DOHH2 (cell line): ENCODE measurements around the gene TMEM123.

ENCODE experiments used
- H3F3A ChIP-seq: fragments of 200-600 bp; sonication (generic), shearing (Covaris generic); 2 replicates; pipeline ENCODE4 v1.6.0; 2016; ENCODE audit warnings: antibody characterized with exemption, mild to moderate bottlenecking; ENCODE audit not compliant: control insufficient read depth, insufficient read depth
- H3K27ac ChIP-seq: fragments of 200-600 bp; sonication (generic); 2 replicates; pipeline ENCODE4 v1.5.1; 2014; ENCODE audit warnings: low read depth, mild to moderate bottlenecking, low read length, moderate library complexity
- H3K27me3 ChIP-seq: fragments of 200-600 bp; sonication (generic); 2 replicates; pipeline ENCODE4 v1.6.1; 2014; ENCODE audit warnings: mild to moderate bottlenecking, low read length, mixed read lengths; ENCODE audit not compliant: control insufficient read depth
- H3K36me3 ChIP-seq: fragments of 200-600 bp; sonication (generic); 2 replicates; pipeline ENCODE4 v1.6.1; 2014; ENCODE audit warnings: mild to moderate bottlenecking, low read length, moderate library complexity, mixed read lengths; ENCODE audit not compliant: control insufficient read depth
- H3K4me1 ChIP-seq: fragments of 200-600 bp; sonication (generic); 2 replicates; pipeline ENCODE4 v1.6.1; 2014; ENCODE audit warnings: mild to moderate bottlenecking, low read length, mixed read lengths; ENCODE audit not compliant: control insufficient read depth
- H3K4me2 ChIP-seq: fragments of 200-600 bp; sonication (generic); 2 replicates; pipeline ENCODE4 v1.6.0; 2014; ENCODE audit warnings: mild to moderate bottlenecking, low read length, moderate library complexity
- H3K4me3 ChIP-seq: fragments of 200-600 bp; sonication (generic); 2 replicates; pipeline ENCODE4 v1.5.1; 2014; ENCODE audit warnings: mild to moderate bottlenecking, low read length, mixed read lengths
- H3K79me2 ChIP-seq: fragments of 200-600 bp; sonication (generic); 2 replicates; pipeline ENCODE4 v1.6.1; 2014; ENCODE audit warnings: mild to moderate bottlenecking, low read length, mixed read lengths; ENCODE audit not compliant: control insufficient read depth
- H3K9me2 ChIP-seq: fragments of 200-600 bp; sonication (generic); replicated peaks from 2 replicates; pipeline ENCODE4 v1.6.1; 2014; ENCODE audit warnings: mild to moderate bottlenecking, low read length, mixed read lengths; ENCODE audit not compliant: control insufficient read depth
- H3K9me3 ChIP-seq: fragments of 200-600 bp; sonication (generic); 2 replicates; pipeline ENCODE4 v1.6.1; 2014; ENCODE audit warnings: antibody characterized with exemption, low read length, mixed read lengths; ENCODE audit not compliant: control insufficient read depth, insufficient read depth
- H4K20me1 ChIP-seq: fragments of 200-600 bp; sonication (generic); 2 replicates; pipeline ENCODE4 v1.6.0; 2014; ENCODE audit warnings: low read depth, mild to moderate bottlenecking, antibody characterized with exemption, low read length, moderate library complexity; ENCODE audit not compliant: control insufficient read depth, insufficient read depth
- CTCF ChIP-seq: fragments of 200-600 bp; sonication (generic); IDR thresholded peaks from one replicate; pipeline ENCODE4 v1.5.1; 2014; ENCODE audit warnings: antibody characterized with exemption, mild to moderate bottlenecking, low read depth, low read length; ENCODE audit not compliant: poor library complexity, severe bottlenecking
- EZH2phosphoT487 ChIP-seq: fragments of 200-600 bp; sonication (generic); IDR thresholded peaks from 2 replicates; pipeline ENCODE4 v1.6.1; 2017; ENCODE audit warnings: borderline replicate concordance, mild to moderate bottlenecking, antibody characterized with exemption, low read length, moderate library complexity, mixed read lengths

Gene TMEM123

GRCh38 chr11:102346748-102347461 lies 105.7 kb downstream of the TMEM123 start, which contains the start of gene BIRC2:
BIRC2 (plus strand) TSS chr11:102347214; CDS start chr11:102349855, 2,641 bp downstream.
- H3K4me2 ChIP-seq, result peak within 1 kb of the TSS; percentile 88

GRCh38 chr11:102346456-102346747 lies 106.2 kb downstream of the TMEM123 start:
- peaks cover 43% of the 10 kb centered on the region for H3K79me2 ChIP-seq
- peak overlapping the region; percentile 91 for H3K4me3 ChIP-seq
- H3K36me3 ChIP-seq, result peaks cover 27% of the 10 kb centered on the region
- no peaks in the 10 kb centered on the region for H4K20me1 ChIP-seq
- H3K27me3 ChIP-seq, result no peaks in the 10 kb centered on the region; the same call in 1 of the 2 replicates
- peaks cover 15% of the 10 kb centered on the region; the same call in 1 of the 2 replicates for H3F3A ChIP-seq
- H3K9me2 ChIP-seq, result no peaks in the 10 kb centered on the region
- TF ChIP-seq CTCF, result no peak
- TF ChIP-seq EZH2phosphoT487, result no peak
- peaks cover 51% of the 10 kb centered on the region for H3K4me1 ChIP-seq
- H3K27ac ChIP-seq, result peak overlapping the region; percentile 81
- peak overlapping the region; percentile 88 for H3K4me2 ChIP-seq
- H3K9me3 ChIP-seq, result no peaks in the 10 kb centered on the region

More at GRCh38 chr11:102346748-102347461, 105.7 kb downstream of the TMEM123 start, which contains the start of gene BIRC2:
- peaks cover 27% of the 10 kb centered on the region for H3K36me3 ChIP-seq
- H3K9me2 ChIP-seq, result no peaks in the 10 kb centered on the region
- no peaks in the 10 kb centered on the region; the same call in 1 of the 2 replicates for H3K27me3 ChIP-seq
- TF ChIP-seq CTCF (peak; percentile 64), EZH2phosphoT487 (no peak)
- H3F3A ChIP-seq, result peaks cover 15% of the 10 kb centered on the region; the same call in 1 of the 2 replicates
- H4K20me1 ChIP-seq, result no peaks in the 10 kb centered on the region
- peaks cover 43% of the 10 kb centered on the region for H3K79me2 ChIP-seq
- peak within 1 kb of the TSS; percentile 81 for H3K27ac ChIP-seq
- peaks cover 46% of the 10 kb centered on the region for H3K4me1 ChIP-seq
- peak within 1 kb of the TSS; percentile 91 for H3K4me3 ChIP-seq
- no peaks in the 10 kb centered on the region for H3K9me3 ChIP-seq
